Activated CD4-positive, CD25-positive, alpha-beta regulatory T cell treated with anti-CD3 and anti-CD28 coated beads, Interleukin-2, amount 50 U/mL, for 72 hours (primary cell): ENCODE results near the gene CCR8.
A peak's percentile ranks its signal among the peaks of the same experiment; 100 is the strongest.

ENCODE experiments used
- DNase-seq: peaks from one replicate; pipeline ENCODE4 v3.0.0; 2021

CCR8 gene

GRCh38 chr3:39329493-39329892 is at the start of gene CCR8:
TSS of gene CCR8 (plus strand) at chr3:39329709. CDS start at chr3:39332332, 2,623 bp downstream.
- no peak for DNase-seq

GRCh38 chr3:39279745-39280517 is 49.6 kb upstream of the CCR8 start, which contains the start of gene CX3CR1:
TSS of gene CX3CR1 (minus strand) at chr3:39280036. CDS start at chr3:39266509, 13,527 bp downstream.
- DNase-seq, result no peak

GRCh38 chr3:39280571-39280970 is 48.9 kb upstream of the CCR8 start:
- no peak for DNase-seq

GRCh38 chr3:39281533-39281932 is 48.0 kb upstream of the CCR8 start:
- no peak for DNase-seq

- no peak for DNase-seq
These were observed 47.5 kb upstream of the CCR8 start for GRCh38 chr3:39282057-39282456.

GRCh38 chr3:39284457-39284881 is 45.0 kb upstream of the CCR8 start:
- no peak for DNase-seq

- DNase-seq, result no peak
These were observed 44.2 kb upstream of the CCR8 start for GRCh38 chr3:39285332-39285731.

GRCh38 chr3:39286771-39287170 is 42.7 kb upstream of the CCR8 start:
- DNase-seq, result no peak

- no peak for DNase-seq
These were observed 42.0 kb upstream of the CCR8 start for GRCh38 chr3:39287216-39288164.

GRCh38 chr3:39288300-39288808 is 41.2 kb upstream of the CCR8 start:
- peak; percentile 74 for DNase-seq

GRCh38 chr3:39289107-39289506 is 40.4 kb upstream of the CCR8 start:
- no peak for DNase-seq

GRCh38 chr3:39290255-39290654 is 39.3 kb upstream of the CCR8 start:
- DNase-seq, result no peak

- peak; percentile 81 for DNase-seq
These were observed 37.6 kb upstream of the CCR8 start for GRCh38 chr3:39291903-39292329.

- DNase-seq, result no peak
These were observed 36.5 kb upstream of the CCR8 start for GRCh38 chr3:39292961-39293360.

- DNase-seq, result no peak
These were observed 34.9 kb upstream of the CCR8 start for GRCh38 chr3:39294446-39295183.

- DNase-seq, result no peak
These were observed 34.2 kb upstream of the CCR8 start for GRCh38 chr3:39295184-39295775.

GRCh38 chr3:39296197-39297077 is 33.1 kb upstream of the CCR8 start:
- no peak for DNase-seq

- no peak for DNase-seq
These were observed 30.2 kb upstream of the CCR8 start for GRCh38 chr3:39299279-39299678.

GRCh38 chr3:39302178-39302577 is 27.3 kb upstream of the CCR8 start:
- no peak for DNase-seq

GRCh38 chr3:39313289-39313688 is 16.2 kb upstream of the CCR8 start:
- DNase-seq, result no peak

- DNase-seq, result no peak
These were observed 14.1 kb upstream of the CCR8 start for GRCh38 chr3:39315420-39315819.
